Frontal cortex (tissue), 4 donors: ENCODE data around the gene PIEZO2. TPM values are rescaled to one million over a fixed set of nuclear protein-coding genes. Genes with fewer than 3 reads are reported as not detected.
"Not testable (repeated sequence)": the region's sequence is repeated elsewhere in the genome, so short reads cannot be mapped to it uniquely, and the experiment has no call there.

Experiments
- DNase-seq, 2 donors: peaks; one replicate each; pipeline ENCODE4 v3.0.0; 2012; ENCODE audit warnings: low spot score in 2 of 2
- FAIRE-seq: peaks from 2 replicates; lab custom pipeline; 2012; peaks lifted over from hg19 to GRCh38; lab: Jason Lieb, UNC
- small RNA-seq: library from RNA; depleted of rRNA; stranded (forward); fragments of <200 nt; gene quantifications from one replicate; pipeline ENCODE3, GENCODE V24; 2014
- total RNA-seq: library from RNA; depleted of rRNA; stranded (reverse); fragments of >200 nt; gene quantifications from one replicate; pipeline ENCODE4 v1.2.3, GENCODE V29; 2014
- donor health status: control.
- donor health status: control.
- donor health status: control.

The PIEZO2 gene
- total RNA-seq, 1 donor from 2014 or later = 2.4 TPM

- not testable (repeated sequence) for DNase-seq, FAIRE-seq
Observed at GRCh38 chr18:10620670-10621329, 528.6 kb downstream of the PIEZO2 start.

Small RNA genes within 50 kb of the gene (small RNA-seq; reads per million reads assigned to genes)
- gene AP001180.3 (not detected), gene AP001180.5 (not detected), gene MIR6788 (not detected)
